Glutamatergic neuron (in vitro differentiated cells): Measurements from ENCODE around the gene WT1. TPM values are rescaled to one million over a fixed set of nuclear protein-coding genes. Genes with fewer than 3 reads are reported as not detected.

Source experiments
- DNase-seq: peaks from one replicate; pipeline ENCODE4 v3.0.0; 2022
- H3K27ac Mint-ChIP-seq: one replicate; pipeline ENCODE4 v1.8.0; 2020; ENCODE audit warnings: mild to moderate bottlenecking, mixed read lengths, inconsistent platforms; ENCODE audit not compliant: unreplicated experiment
- H3K27me3 Mint-ChIP-seq: one replicate; pipeline ENCODE4 v1.8.0; 2020; ENCODE audit warnings: mild to moderate bottlenecking, moderate library complexity, mixed read lengths, inconsistent platforms; ENCODE audit not compliant: unreplicated experiment
- H3K36me3 Mint-ChIP-seq: one replicate; pipeline ENCODE4 v1.8.0; 2020; ENCODE audit warnings: mild to moderate bottlenecking, mixed read lengths, inconsistent platforms; ENCODE audit not compliant: unreplicated experiment
- H3K4me1 Mint-ChIP-seq: one replicate; pipeline ENCODE4 v1.8.0; 2020; ENCODE audit warnings: mild to moderate bottlenecking, low read depth, mixed read lengths, inconsistent platforms; ENCODE audit not compliant: unreplicated experiment
- H3K4me3 Mint-ChIP-seq: one replicate; pipeline ENCODE4 v1.8.0; 2020; ENCODE audit warnings: mild to moderate bottlenecking, mixed read lengths, inconsistent platforms; ENCODE audit not compliant: unreplicated experiment
- H3K9me3 Mint-ChIP-seq: one replicate; pipeline ENCODE4 v1.8.0; 2020; ENCODE audit warnings: mild to moderate bottlenecking, moderate library complexity, mixed read lengths, inconsistent platforms; ENCODE audit not compliant: unreplicated experiment
- total RNA-seq: library from RNA; stranded (reverse); fragmentation: NEBNext Ultra II Directional; extraction: Animal tissue kit (Norgen Biotek cat#: 25700); gene quantifications from one replicate; pipeline ENCODE4 v1.2.1, GENCODE V29; 2021; ENCODE audit not compliant: unreplicated experiment
- TF ChIP-seq, protein P1 (sequence below): fragments of 200-600 bp; sonication (generic); IDR thresholded peaks from one replicate; pipeline ENCODE4 v1.5.0; 2021; ENCODE audit not compliant: partially characterized antibody, unreplicated experiment

WT1 gene
- total RNA-seq, 1 donor from 2014 or later, result not detected

GRCh38 chr11:32469791-32470190, 34.5 kb upstream of the WT1 start:
- DNase-seq, result no peak
- H3K4me1 Mint-ChIP-seq, result peaks cover 2% of the 10 kb centered on the region
- H3K27me3 Mint-ChIP-seq, result no peaks in the 10 kb centered on the region
- H3K36me3 Mint-ChIP-seq, result no peaks in the 10 kb centered on the region
- H3K27ac Mint-ChIP-seq, result no peak overlapping the region
- H3K9me3 Mint-ChIP-seq, result peaks cover 2% of the 10 kb centered on the region
- no peak overlapping the region for H3K4me3 Mint-ChIP-seq
- TF ChIP-seq, protein P1, sequence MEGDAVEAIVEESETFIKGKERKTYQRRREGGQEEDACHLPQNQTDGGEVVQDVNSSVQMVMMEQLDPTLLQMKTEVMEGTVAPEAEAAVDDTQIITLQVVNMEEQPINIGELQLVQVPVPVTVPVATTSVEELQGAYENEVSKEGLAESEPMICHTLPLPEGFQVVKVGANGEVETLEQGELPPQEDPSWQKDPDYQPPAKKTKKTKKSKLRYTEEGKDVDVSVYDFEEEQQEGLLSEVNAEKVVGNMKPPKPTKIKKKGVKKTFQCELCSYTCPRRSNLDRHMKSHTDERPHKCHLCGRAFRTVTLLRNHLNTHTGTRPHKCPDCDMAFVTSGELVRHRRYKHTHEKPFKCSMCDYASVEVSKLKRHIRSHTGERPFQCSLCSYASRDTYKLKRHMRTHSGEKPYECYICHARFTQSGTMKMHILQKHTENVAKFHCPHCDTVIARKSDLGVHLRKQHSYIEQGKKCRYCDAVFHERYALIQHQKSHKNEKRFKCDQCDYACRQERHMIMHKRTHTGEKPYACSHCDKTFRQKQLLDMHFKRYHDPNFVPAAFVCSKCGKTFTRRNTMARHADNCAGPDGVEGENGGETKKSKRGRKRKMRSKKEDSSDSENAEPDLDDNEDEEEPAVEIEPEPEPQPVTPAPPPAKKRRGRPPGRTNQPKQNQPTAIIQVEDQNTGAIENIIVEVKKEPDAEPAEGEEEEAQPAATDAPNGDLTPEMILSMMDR, result no peak

DNA sequence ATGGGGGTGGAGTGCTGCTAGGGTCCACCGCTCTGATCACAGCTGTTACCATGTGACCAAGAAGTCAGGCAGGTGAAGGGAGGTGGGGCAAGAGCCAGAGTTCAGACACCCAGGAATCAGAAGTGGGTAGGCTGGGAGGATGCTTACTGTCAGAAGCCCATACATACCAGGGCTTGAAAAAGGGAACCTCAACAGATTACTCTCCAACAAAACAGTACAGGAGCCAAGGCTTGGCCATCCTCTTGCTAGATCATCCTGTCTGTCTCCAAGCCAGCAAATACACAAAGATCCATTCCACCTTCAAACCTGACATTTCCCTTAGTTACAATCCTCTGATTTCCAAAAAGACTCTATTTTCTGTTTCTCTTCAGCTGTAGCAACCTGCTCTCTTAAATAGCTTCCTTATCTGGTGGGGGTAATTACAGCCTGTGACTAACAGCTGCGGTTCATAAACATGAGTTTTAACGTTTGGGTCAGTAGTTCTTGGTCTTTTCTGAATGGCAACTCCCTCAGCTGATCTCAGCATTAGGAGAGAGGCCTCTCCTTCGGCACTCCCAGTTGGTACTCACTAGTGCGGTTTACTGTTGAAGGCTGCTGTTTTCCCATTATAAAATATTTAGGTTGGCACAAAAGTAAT, 31.1 kb upstream of the WT1 start:
- H3K4me3 Mint-ChIP-seq, result no peak overlapping the region
- no peaks in the 10 kb centered on the region for H3K27me3 Mint-ChIP-seq
- TF ChIP-seq, protein P1, result no peak
- no peak overlapping the region for H3K27ac Mint-ChIP-seq
- H3K36me3 Mint-ChIP-seq, result no peaks in the 10 kb centered on the region
- H3K4me1 Mint-ChIP-seq, result peaks cover 2% of the 10 kb centered on the region
- no peak for DNase-seq
- H3K9me3 Mint-ChIP-seq, result peaks cover 2% of the 10 kb centered on the region

DNA sequence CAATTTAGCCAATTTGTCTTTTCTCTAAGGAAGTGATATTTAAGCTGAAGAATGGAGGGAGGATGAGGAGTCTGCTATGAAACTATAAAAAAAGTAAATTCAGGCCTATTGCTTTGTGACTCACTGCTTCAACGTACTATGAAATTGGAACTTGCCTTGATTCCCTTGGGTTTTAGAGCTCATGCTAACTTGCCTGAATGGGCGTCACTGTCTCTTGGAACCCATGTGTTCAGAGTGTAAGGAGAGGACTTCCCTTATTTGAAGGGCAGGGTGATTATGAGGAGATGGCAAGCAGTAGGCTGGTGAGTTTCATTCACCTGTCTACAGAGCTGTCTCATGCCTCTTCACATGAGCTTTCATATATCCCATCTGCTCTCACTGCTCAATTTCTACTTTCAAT, 28.7 kb upstream of the WT1 start:
- Mint-ChIP-seq H3K4me1 (no peaks in the 10 kb centered on the region), H3K4me3 (no peak overlapping the region), H3K27ac (no peak overlapping the region), H3K27me3 (no peaks in the 10 kb centered on the region), H3K9me3 (no peaks in the 10 kb centered on the region), H3K36me3 (no peaks in the 10 kb centered on the region)
- DNase-seq, result no peak
- TF ChIP-seq, protein P1, result no peak

DNA sequence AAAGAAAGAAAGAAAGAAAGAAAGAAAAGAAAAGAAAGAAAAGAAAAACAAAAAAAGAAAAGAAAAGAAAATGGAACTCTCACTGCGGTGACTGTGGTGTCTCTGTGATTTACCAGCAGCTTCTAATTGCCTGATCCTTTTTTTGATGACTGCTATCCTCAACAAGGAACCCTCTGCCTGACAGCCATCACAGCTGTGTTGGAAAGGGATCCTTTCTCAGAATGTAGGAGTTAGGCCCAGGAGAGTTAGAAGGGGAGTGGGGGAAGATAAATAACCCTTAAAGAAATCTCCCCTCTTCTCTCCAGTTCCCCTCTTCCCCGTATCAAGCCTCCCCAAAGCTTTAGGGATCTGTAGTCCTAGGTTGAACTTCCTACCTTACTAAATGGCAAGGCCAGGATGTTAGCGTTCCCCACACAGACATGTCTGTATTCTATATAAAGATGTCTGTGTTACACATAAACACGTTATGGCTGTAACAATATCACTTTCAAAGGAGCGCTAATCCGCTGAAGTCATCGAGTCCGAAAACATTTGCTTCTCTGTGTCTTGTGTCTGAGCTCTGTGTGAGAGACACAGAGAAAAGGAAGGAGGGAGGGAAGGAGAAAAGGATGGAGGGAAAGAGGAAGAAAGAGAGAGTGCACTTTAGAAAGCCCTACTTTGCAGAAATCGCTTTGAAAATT, 26.8 kb upstream of the WT1 start:
- TF ChIP-seq, protein P1, result no peak
- Mint-ChIP-seq H3K27me3 (no peaks in the 10 kb centered on the region), H3K27ac (no peak overlapping the region), H3K36me3 (no peaks in the 10 kb centered on the region), H3K9me3 (no peaks in the 10 kb centered on the region), H3K4me1 (no peaks in the 10 kb centered on the region), H3K4me3 (no peak overlapping the region)
- no peak for DNase-seq

DNA sequence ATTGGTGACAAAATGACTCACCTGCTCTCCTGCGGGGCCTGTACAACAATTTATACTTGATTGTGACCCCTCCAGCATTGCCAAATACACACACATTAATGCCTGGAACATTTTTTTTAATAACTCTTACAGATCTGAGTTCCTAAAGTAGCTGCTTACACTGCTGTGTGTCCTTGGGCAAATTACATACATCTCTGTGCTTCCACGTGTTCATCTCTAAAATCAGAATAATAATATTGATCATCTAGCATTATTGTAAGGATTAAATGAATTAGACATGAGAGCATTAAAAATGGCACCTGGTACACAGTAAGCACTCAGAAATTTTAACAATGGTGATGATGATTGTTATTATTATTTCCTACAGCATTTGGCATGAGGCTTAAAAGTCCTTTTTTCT, 21.5 kb upstream of the WT1 start:
- H3K27me3 Mint-ChIP-seq, result no peaks in the 10 kb centered on the region

More for the DNA sequence above, 21.5 kb upstream of the WT1 start:
- Mint-ChIP-seq H3K4me1 (no peaks in the 10 kb centered on the region), H3K9me3 (no peaks in the 10 kb centered on the region), H3K4me3 (no peak overlapping the region), H3K27ac (no peak overlapping the region), H3K36me3 (no peaks in the 10 kb centered on the region)
- DNase-seq, result no peak
- TF ChIP-seq, protein P1, result no peak
